Gastrocnemius medialis (tissue), 4 donors: ENCODE measurements around the gene DUSP2. TPM values are rescaled to one million over a fixed set of nuclear protein-coding genes. Genes with fewer than 3 reads are reported as not detected.

Experiments
- ATAC-seq, 2 donors: fragments of 150-250 bp; one replicate each; pipeline ENCODE4 v1.9.1; 2016
- DNase-seq, 2 donors: peaks; one replicate each; pipeline ENCODE4 v3.0.0-alpha.2; 2019
- H3K27ac ChIP-seq, 4 donors: fragments of 200-600 bp; sonication (generic); 1 replicate in 1 of 4; 2 replicates in 3 of 4; pipeline ENCODE4 v1.5.1; 2016 to 2018; ENCODE audit warnings: mild to moderate bottlenecking in 2 of 4, moderate library complexity in 1 of 4
- H3K27me3 ChIP-seq, 3 donors: fragments of 200-600 bp; sonication (generic) in 2 of 3; 1 replicate in 1 of 3; 2 replicates in 2 of 3; pipeline versions ENCODE4 v1.5.1 to v1.6.0; 2016 to 2019; ENCODE audit warnings: mild to moderate bottlenecking in 1 of 3, moderate library complexity in 1 of 3
- H3K36me3 ChIP-seq, 2 donors: fragments of 200-600 bp; sonication (generic) in 1 of 2; one replicate each; pipeline ENCODE4 v1.5.1; 2017 to 2018
- H3K4me1 ChIP-seq, 2 donors: fragments of 200-600 bp; sonication (generic) in 1 of 2; one replicate each; pipeline ENCODE4 v1.5.1; 2016 to 2017; ENCODE audit warnings: mild to moderate bottlenecking in 2 of 2
- H3K4me3 ChIP-seq, 4 donors: fragments of 200-600 bp; sonication (generic) in 3 of 4; 1 replicate in 1 of 4; 2 replicates in 3 of 4; pipeline ENCODE4 v1.5.1; 2016 to 2019; ENCODE audit warnings: mild to moderate bottlenecking in 2 of 4
- H3K9me3 ChIP-seq, 3 donors: fragments of 200-600 bp; sonication (generic) in 2 of 3; 1 replicate in 1 of 3; 2 replicates in 2 of 3; pipeline ENCODE4 v1.5.1; 2016 to 2019
- POLR2A ChIP-seq, 2 donors: fragments of 450-650 bp; IDR thresholded peaks; one replicate each; pipeline ENCODE4 v1.6.1; 2017; ENCODE audit warnings: antibody characterized with exemption in 2 of 2, mild to moderate bottlenecking in 2 of 2, moderate library complexity in 2 of 2
- in situ Hi-C, 4 donors: fragments of 200-750 bp; cut with MboI; loops; one replicate each; pipeline versions ENCODE4 v1.15.0 to v1.8.0; 2017; ENCODE audit warnings: low sequenced_read_pairs in 4 of 4
- intact Hi-C: fragments of 100-400 bp; cut with DNase I; formaldehyde crosslinking; loops from one replicate; pipeline ENCODE4 v1.15.1; 2023; ENCODE audit warnings: low total_unique reads
- total RNA-seq, 4 donors: library from RNA; depleted of rRNA; stranded (reverse); fragments of >200 nt; gene quantifications; one replicate each; pipeline versions ENCODE4 v1.1.0 to v1.2.3, GENCODE V29; 2016
- TF ChIP-seq, protein P1 (sequence below), 5 experiments: fragments of 450-650 bp in 3 of 5; fragments of 200-600 bp in 2 of 5; sonication (generic) in 2 of 5; IDR thresholded peaks in 4 of 5; conservative IDR thresholded peaks in 1 of 5; 1 replicate in 4 of 5; 2 replicates in 1 of 5; pipeline ENCODE4 v1.5.1; 2016 to 2019; ENCODE audit warnings: antibody characterized with exemption in 5 of 5, mild to moderate bottlenecking in 3 of 5, moderate library complexity in 3 of 5

The DUSP2 gene
- total RNA-seq, 4 donors from 2014 or later: 1.6 to 4.0 (median 2.9) TPM

DNA sequence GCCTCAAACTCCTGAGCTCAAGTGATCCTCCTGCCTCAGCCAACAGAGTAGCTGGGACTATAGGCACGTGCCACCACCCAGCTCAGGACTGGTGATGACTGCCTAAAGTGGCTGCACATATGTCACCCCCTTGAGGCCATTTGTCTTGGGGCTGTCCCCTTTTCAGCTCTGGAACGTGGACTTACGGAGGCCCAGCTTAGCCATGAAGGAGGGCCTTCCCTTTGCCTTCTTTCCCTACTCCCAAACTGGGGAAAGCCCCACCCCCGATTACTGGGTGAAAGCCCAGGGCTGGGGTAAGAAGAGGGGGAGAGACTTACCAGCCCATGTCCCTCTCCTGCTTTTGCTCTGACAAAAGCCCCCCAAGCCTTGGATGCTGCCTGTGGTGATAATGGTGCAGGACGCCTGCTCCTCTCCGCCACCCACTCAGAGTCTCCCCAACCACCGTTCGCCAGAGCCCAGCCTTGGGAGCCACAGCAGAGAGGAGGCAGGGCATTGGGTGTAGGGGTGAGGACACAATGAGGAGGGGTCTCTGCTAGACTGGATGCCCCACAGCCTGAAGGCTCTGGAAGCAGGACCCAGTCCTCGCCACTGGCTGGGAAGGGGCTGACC lies 2.5 kb upstream of the DUSP2 start:
- in situ Hi-C loops (loop anchor here in 2 of 4 donors (25.0 kb wide), 2 partner anchors 115 to 365 kb away; partner anchors contain the start of genes CIAO1 (in 1 of the 2), NEURL3 (in 1 of the 2) and TMEM127 (in 1 of the 2)), intact Hi-C loops (no loop called here)
- Histone ChIP-seq H3K4me1 (peaks cover 0 to 7% of the 10 kb centered on the region in 2 donors), H3K27me3 (no peaks in the 10 kb centered on the region), H3K27ac (no peak overlapping the region), H3K4me3 (no peak overlapping the region), H3K9me3 (no peaks in the 10 kb centered on the region), H3K36me3 (no peaks in the 10 kb centered on the region)
- DNase-seq (peak in 1 of 2 donors; percentile 8), ATAC-seq (no peak)
- TF ChIP-seq, protein P1, sequence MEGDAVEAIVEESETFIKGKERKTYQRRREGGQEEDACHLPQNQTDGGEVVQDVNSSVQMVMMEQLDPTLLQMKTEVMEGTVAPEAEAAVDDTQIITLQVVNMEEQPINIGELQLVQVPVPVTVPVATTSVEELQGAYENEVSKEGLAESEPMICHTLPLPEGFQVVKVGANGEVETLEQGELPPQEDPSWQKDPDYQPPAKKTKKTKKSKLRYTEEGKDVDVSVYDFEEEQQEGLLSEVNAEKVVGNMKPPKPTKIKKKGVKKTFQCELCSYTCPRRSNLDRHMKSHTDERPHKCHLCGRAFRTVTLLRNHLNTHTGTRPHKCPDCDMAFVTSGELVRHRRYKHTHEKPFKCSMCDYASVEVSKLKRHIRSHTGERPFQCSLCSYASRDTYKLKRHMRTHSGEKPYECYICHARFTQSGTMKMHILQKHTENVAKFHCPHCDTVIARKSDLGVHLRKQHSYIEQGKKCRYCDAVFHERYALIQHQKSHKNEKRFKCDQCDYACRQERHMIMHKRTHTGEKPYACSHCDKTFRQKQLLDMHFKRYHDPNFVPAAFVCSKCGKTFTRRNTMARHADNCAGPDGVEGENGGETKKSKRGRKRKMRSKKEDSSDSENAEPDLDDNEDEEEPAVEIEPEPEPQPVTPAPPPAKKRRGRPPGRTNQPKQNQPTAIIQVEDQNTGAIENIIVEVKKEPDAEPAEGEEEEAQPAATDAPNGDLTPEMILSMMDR (IDR thresholded peaks at IDR 0.05 in 4 of 5, conservative IDR thresholded peaks at IDR 0.05 in 1 of 5): no peak
- no peak for TF ChIP-seq POLR2A (IDR thresholded peaks at IDR 0.05)

DNA sequence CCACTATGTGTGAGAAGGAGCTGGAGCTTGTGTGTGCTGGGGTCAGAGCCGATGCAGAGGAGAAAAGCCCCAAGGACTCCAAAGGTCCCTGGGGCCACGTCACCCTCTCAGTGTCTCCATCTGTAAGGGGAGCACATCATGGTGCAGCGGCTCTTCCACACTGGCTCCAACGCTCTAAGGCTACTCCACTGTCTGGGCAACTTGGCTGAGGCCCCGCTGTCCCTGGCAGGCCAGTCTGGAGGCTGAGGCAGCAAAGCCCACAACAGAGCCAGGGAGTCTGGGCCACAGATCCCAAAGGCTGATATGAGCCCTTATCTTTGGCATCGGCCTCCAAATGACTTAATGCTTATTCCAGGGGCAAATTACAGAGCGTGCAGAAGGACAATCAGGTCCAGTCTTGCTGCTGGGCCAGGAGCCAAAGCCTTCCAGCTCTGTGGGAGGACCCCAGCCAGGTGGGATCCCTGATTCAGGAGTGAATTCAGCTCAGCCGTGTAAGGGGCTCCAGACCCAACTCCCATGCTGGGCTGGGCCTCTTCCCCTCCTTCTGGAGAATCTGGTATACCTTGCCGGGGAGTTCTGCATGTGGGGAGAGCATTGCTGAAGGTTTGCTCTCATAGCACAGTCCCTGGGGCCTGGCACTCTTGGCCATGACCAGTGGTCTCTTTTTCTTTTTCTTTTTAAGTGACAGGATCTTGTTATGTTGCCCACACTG lies 1.8 kb upstream of the DUSP2 start:
- ATAC-seq: peak in 1 of 2 donors; percentile 6
- Histone ChIP-seq H3K4me3 (no peak overlapping the region), H3K4me1 (peaks cover 0 to 7% of the 10 kb centered on the region in 2 donors), H3K27me3 (no peaks in the 10 kb centered on the region), H3K36me3 (no peaks in the 10 kb centered on the region), H3K9me3 (no peaks in the 10 kb centered on the region), H3K27ac (peak overlapping the region in 1 of 4 donors; percentile 67)
- peak in 1 of 2 donors; percentile 12 for DNase-seq
- intact Hi-C loops: no loop called here
- in situ Hi-C loops: loop anchor here in 2 of 4 donors (25.0 kb wide), 2 partner anchors 115 to 365 kb away; partner anchors contain the start of genes CIAO1 (in 1 of the 2), NEURL3 (in 1 of the 2) and TMEM127 (in 1 of the 2)
- TF ChIP-seq POLR2A (IDR thresholded peaks at IDR 0.05): no peak
- TF ChIP-seq, protein P1 (IDR thresholded peaks at IDR 0.05 in 4 of 5, conservative IDR thresholded peaks at IDR 0.05 in 1 of 5): no peak

DNA sequence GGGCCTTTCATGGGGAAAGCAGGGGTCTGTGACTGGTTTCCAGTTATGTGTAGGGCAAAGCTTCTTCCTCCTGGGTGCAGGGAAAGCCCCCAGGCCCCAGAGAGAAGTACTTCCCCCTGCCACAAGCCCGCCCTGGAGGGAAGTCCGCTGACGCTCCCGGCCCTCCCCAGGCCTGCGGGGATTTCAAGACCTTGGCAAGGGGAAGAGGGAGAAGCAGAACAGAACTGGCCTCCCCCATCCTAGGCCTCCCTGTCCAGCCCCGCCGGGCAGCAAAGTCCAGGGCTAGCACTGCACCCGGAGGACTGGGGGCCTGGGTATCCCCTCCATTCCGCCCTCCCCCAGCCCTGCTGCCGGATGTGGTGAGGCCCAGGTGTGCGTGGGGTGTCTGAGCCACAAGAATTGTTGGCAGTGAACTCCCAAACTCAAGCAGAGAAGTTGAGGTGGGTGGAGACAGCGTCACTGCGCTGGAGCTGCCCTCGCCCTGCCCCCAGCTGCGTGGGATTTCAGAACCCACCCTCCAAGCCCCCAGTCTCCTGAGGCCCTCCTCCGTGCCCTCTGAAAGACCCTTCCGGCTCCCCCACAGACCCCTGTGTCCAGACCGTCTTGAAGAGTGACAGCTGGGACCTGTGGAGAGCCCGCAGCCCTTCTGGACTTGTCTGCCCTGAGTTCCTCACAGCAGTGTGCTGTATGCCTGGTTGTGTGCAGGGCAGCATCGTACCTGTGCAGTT lies 1.1 kb upstream of the DUSP2 start:
- in situ Hi-C loops (loop anchor here in 2 of 4 donors (25.0 kb wide), 2 partner anchors 116 to 366 kb away; partner anchors contain the start of genes CIAO1 (in 1 of the 2), NEURL3 (in 1 of the 2) and TMEM127 (in 1 of the 2)), intact Hi-C loops (no loop called here)
- Histone ChIP-seq H3K4me3 (no peak overlapping the region), H3K9me3 (no peaks in the 10 kb centered on the region), H3K36me3 (no peaks in the 10 kb centered on the region), H3K27ac (peak overlapping the region; percentile 67 to 77 (median 70)), H3K4me1 (peaks cover 0 to 7% of the 10 kb centered on the region in 2 donors), H3K27me3 (no peaks in the 10 kb centered on the region)
- peak in 1 of 2 donors; percentile 36 for DNase-seq
- TF ChIP-seq POLR2A (IDR thresholded peaks at IDR 0.05): peak in 1 of 2 donors; percentile 23
- TF ChIP-seq, protein P1 (IDR thresholded peaks at IDR 0.05 in 4 of 5, conservative IDR thresholded peaks at IDR 0.05 in 1 of 5): no peak
- no peak for ATAC-seq

DNA sequence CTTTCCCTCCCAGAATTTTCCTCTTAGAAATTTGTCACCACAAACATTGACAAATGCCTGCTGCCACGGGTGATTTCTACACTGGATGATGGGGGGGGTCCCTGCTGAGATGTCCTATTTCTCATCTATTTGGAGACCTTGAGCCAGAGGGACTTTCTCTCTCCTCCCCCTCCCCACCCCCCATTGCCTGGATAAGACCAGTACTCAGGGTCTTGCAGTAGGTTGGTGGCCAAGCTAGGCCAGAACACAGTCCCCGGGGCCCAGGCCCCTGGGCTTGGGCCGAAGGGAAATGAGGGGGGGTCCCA lies 560 bp upstream of the DUSP2 start:
- no peaks in the 10 kb centered on the region for H3K9me3 ChIP-seq
- peak overlapping the region; percentile 67 to 77 (median 70) for H3K27ac ChIP-seq
- ATAC-seq: peak in 1 of 2 donors; percentile 1
- H3K4me1 ChIP-seq: peaks cover 0 to 7% of the 10 kb centered on the region in 2 donors
- in situ Hi-C loops: loop anchor here in 2 of 4 donors (25.0 kb wide), 2 partner anchors 117 to 367 kb away; partner anchors contain the start of genes CIAO1 (in 1 of the 2), NEURL3 (in 1 of the 2) and TMEM127 (in 1 of the 2)
- no peaks in the 10 kb centered on the region for H3K27me3 ChIP-seq
- DNase-seq: peak in 1 of 2 donors; percentile 10
- intact Hi-C loops: loop anchor here (2.0 kb wide), 3 partner anchors 29 to 115 kb away; partner anchors contain the start of gene STARD7
- H3K36me3 ChIP-seq: no peaks in the 10 kb centered on the region
- TF ChIP-seq POLR2A (IDR thresholded peaks at IDR 0.05): no peak
- TF ChIP-seq, protein P1 (IDR thresholded peaks at IDR 0.05 in 4 of 5, conservative IDR thresholded peaks at IDR 0.05 in 1 of 5): no peak
- H3K4me3 ChIP-seq: peak overlapping the region in 2 of 4 donors; percentile 55 to 71
